H1 (cell line): ENCODE results near the gene KIF5A.

ENCODE experiments used
- ASH2L ChIP-seq: fragments of 200-600, 300-600 bp; sonication (generic); IDR thresholded peaks from one replicate; pipeline ENCODE4 v1.7.1; 2017; ENCODE audit warnings: low read length
- BRCA1 ChIP-seq: IDR thresholded peaks from 2 replicates; pipeline ENCODE4 v1.6.1; 2012; ENCODE audit warnings: low read depth, low read length, improper control_type of control experiment
- CREB1 ChIP-seq: IDR thresholded peaks from 2 replicates; pipeline ENCODE4 v1.6.1; 2012; ENCODE audit warnings: inconsistent platforms
- CTCF ChIP-seq, 3 experiments: IDR thresholded peaks; 1 replicate in 2 of 3; 2 replicates in 1 of 3; pipeline versions ENCODE4 v1.5.1 to v1.6.1; 2011; ENCODE audit warnings: low read length in 3 of 3, mild to moderate bottlenecking in 3 of 3, inconsistent platforms in 2 of 3, low read depth in 1 of 3, moderate library complexity in 1 of 3; ENCODE audit not compliant: insufficient read depth in 1 of 3; ENCODE audit errors: control extremely low read depth in 1 of 3
- EGR1 ChIP-seq: IDR thresholded peaks from 2 replicates; pipeline ENCODE4 v1.6.1; 2011; ENCODE audit warnings: low read depth, low read length, borderline replicate concordance
- TCF12 ChIP-seq: IDR thresholded peaks from 2 replicates; pipeline ENCODE4 v1.6.1; 2011; ENCODE audit warnings: low read depth, mild to moderate bottlenecking, low read length
- USF2 ChIP-seq: IDR thresholded peaks from 2 replicates; pipeline ENCODE4 v1.6.1; 2011; ENCODE audit warnings: low read length, improper control_type of control experiment

GRCh38 chr12:57626921-57627445 is 77.1 kb downstream of the KIF5A start:
- TF ChIP-seq TCF12 (no peak), CTCF (IDR thresholded peaks at IDR 0.05; ENCODE audit: control extremely low read depth in 1 of 3, insufficient read depth in 1 of 3, low read depth in 1 of 3, low read length in 3 of 3) (no peak), ASH2L (no peak), BRCA1 (no peak), EGR1 (no peak), CREB1 (no peak), USF2 (no peak)
